GM21447 (cell line): Measurements from ENCODE around the gene REC114.
"Not testable (repeated sequence)": the region's sequence is repeated elsewhere in the genome, so short reads cannot be mapped to it uniquely, and the experiment has no call there.

Source experiments
- ATAC-seq: cut with Tn5 transposase; IDR thresholded peaks from one replicate; pipeline ENCODE4 v1.9.1; 2021; ENCODE audit not compliant: unreplicated experiment

REC114 gene

DNA sequence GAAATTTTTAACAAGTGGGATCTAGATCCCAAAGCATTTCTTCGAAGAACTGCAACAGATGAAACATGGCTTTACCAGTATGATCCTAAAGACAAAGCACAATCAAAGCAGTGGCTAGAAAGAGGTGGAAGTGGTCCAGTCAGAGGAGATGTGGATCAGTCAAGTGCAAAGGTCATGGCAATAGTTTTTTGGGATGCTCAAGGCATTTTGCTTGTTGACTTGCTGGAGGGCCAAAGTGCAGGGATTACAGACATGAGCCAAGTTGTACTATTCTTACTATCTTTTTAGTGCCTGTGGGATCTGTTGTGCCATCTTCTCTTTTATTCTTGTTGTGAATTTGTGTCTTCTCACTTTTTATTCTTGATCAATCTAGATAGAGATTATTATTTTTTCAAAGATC is 82.0 kb downstream of the REC114 start:
- no peak for ATAC-seq

DNA sequence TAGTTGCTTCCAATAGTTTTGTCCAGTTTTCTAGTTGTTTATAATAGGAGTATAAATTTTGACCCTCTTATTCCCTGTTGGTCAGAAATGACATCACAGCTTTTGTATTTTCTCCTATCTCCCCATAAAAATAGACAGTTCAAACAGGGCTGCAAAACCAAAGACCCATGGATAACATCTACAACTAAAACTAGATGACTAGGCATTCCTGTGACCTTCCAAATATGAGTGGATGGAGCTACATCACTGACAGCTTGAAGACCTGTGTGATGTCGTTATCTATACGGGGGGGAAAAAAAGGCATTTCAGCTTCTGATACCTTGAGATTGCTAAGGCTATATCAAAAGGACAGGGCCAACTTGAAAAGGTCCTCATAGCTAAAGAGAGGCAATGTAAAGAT is 84.6 kb downstream of the REC114 start:
- no peak for ATAC-seq

DNA sequence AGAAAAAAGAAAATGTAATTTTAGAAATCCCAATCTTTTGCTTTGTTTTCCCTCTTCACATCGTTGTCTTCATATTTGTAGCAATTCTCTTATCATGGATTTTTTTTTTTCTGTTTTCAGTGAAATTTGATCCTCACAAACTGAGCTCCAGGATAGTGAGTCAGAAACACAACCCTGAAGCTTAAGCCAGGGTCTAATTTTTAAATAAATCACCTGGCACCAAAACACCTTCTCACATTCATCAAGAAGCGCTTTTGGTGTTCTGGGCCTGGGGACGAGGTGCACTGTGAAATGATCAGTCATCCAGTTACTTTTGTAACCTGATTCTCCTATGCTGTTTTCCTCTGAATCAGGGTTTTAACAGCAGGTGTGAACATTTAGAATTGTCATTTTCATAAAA is 87.7 kb downstream of the REC114 start:
- no peak for ATAC-seq

DNA sequence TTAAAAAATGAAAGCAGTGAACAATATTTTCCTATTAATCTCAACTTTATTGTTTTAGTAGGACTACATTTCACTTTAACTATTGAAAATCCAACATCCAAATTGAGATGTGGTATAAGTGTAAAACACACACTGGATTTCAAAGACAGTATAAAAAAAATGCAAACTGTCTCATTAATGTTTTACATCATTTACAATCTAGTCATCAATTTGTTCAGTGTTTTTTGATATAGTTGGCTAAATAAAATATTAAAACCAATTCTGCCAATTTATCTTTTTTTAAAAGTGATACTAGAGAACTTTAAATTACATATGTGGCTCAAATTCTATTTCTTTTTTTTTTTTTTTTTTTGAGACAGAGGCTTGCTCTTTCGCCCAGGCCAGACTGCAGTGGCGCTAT is 95.2 kb downstream of the REC114 start:
- ATAC-seq: no peak

DNA sequence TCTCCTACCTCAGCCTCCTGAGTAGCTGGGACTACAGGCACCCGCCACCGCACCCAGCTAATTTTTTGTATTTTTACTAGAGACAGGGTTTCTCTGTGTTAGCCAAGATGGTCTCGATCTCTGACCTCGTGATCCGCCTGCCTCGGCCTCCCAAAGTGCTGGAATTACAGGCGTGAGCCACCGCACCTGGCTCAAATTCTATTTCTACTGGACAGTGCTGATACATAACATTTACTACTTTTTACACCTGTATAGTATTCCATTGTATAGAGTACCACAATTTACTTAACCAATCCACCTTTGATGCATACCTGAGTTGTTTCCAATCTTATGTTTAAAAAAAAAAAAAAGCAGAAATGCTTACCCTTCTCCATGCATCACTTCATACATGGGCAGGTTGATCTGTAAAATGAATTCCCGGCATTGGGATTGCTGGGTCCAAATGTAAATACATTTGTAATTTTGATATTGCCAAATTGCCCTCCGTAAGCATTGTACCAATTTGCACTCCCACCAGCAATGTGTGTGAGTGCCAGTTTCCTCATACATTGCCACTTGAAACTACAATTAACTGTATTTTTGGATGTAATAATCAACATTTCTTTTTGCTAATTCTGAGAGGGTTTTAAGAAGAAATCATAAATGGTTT is 95.7 kb downstream of the REC114 start:
- no peak for ATAC-seq

DNA sequence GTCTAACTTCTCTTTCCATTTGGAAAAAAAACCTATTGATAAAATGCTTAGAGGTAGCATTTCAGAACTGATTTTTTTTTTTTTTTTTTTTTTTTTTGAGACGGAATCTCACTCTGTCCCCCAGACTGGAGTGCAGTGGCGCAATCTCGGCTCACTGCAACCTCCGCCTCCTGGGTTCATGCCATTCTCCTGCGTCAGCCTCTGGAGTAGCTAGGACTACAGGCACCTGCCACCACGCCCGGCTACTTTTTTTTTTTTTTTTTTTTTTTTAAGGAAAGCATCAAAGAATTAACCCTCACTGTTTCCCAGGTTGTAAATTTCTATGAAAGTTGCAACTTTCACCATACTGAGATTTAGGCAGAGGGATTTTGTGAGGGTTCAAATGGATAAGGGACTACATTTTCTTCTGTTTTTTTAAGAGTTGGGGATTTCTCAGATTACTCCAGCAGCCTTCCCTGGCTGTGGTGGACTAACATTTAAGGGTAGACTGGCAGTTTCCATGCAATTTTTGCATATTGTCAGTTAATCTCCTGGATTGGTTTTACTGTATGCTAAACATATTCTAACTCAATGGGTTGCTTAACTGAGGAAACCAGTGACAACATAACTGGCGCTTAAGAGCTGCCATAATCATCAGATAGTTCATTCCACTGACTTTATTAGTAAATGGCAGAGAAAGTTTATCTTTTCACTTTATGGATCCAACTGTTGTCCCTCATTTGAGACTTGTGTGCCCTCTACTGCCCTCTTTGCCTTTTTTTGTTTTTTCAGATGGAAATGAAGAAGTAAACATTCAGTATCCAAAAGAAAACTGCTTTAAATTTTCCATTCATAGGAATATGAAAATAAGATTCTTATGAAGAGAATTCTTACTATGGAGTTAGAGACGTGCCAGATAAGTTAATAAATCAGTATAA is 96.5 kb downstream of the REC114 start:
- no peak for ATAC-seq

DNA sequence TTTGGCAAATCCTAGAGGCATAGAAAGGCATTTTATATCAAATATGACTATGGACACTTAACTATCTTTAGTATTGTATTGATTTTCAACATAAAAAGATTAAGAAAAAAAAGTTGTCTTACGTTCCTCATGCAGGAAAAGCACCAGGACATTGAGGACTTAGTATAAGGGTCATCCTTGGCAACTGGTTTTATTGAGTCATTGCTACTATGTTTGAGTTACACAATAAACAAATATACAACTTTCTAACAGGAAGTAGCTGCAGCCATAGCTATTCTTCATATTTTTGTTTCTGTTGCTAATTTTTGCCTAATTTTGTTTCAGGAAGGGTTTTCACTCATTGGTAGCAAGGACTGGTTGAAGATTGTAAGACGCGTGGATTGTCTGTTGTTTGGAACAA is 97.2 kb downstream of the REC114 start:
- ATAC-seq: no peak

DNA sequence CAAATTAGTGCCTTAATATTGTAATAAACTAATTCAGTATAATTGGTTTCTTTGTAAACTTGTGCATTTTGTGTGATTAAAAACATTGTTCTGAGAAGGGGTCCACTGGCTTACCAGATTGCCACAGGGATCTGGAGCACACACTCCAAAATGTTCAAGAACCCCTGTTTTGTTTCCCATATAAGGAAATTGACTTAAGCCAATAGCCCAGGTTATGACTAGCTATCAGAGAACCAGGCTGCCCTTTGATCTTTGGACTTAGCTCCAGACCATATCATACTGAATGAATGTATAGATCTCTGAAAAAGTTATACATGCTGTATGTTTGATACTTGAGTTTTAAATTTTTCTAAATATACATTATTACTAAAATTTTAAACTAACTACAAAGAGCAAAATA is 98.5 kb downstream of the REC114 start:
- ATAC-seq: no peak

DNA sequence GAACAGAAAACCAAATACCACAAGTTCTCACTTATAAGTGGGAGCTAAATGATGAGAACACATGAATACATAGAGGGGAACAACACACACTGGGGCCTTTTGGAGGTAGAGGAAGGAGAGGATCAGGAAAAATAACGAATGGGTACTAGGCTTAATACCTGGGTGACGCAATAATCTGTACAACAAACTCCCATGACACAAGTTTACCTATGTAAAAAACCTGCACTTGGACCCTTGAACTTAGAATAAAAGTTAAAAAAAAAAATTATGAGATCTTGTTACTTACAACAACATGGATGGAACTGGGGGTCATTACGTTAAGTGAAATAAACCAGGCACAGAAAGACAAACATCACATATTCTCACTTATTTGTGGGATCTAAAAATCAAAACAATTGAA is 106.0 kb downstream of the REC114 start:
- ATAC-seq: not testable (repeated sequence)

DNA sequence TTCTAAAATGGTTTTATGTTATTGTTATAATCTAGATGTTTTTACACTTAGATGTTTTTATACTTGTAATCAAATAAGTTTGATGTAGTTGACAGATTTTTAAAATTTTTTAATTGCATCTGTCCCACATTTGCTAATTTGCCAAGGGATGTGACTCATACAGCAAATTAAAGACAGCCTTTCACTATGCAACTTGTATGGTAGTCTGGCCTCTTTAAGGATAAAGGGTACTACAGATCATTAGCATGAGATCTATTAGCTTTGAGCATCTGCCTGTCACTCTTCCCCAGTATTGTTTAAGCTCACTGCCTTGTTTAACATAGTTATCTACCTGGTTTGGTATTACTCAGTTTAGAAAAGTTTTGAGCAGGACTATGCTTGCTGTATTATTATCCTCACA is 107.2 kb downstream of the REC114 start:
- ATAC-seq: no peak

DNA sequence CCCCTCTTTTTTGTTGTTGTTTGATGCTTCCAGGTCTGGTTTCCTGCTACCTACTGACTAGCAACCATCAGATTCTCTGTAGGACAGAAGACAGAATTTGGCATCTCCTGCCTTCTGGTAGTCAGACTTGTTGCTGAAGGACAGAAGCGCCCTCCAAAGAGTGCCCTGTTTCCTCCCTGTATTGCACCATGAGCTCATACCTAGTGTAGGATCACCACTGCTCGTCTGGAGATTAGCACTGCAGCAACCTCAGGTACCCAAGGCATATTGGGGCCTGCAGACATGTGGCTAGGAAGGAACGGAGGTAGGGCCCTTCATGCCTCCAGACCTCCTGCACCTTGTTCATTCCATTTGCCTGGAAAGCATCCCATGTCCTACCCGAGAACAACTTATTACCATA is 112.1 kb downstream of the REC114 start:
- ATAC-seq: no peak

DNA sequence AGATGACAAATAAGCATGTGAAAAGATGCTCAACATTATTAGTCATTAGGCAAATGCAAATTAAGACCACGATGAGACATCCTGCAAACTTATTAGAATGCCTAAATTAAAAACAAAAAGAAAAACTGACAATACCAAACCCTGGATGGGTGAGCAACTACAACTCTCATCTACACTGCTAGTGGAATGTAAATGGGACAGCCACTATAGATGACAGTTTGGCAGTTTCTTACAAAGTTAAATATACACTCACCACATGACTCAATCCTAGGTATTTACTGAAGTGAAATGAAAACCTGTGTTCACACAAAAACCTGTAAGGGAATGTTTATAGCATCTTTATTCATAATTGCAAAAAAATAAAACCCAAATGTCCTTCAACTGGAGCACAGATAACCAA is 115.6 kb downstream of the REC114 start:
- ATAC-seq: no peak

DNA sequence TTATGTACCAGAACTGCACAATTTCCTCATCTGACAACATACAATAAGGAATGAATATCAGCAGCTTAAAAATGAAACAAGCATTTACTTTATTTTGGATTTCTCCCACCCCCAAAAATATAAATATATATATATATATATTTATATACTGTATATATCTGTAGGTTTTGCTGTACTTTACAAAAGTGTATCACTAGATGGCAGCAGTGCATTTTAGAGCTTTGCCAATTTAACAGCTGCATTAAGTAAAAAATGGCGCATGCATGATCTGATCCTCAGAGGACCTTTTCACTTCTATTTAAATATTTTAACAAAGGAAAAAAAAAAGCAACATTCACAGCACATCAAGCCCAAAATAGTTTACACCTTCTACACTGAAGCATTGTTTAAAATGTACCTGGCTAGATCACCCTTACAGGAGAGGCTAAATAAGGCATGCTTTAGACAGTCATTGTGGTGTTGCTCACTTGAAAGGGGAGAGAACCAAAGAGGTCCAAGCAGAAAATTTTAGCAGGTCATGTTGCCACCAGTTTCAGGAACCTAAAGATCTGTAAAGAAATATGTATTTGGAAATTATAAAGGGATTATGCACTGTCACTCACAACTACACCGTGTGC is 117.6 kb downstream of the REC114 start:
- no peak for ATAC-seq

DNA sequence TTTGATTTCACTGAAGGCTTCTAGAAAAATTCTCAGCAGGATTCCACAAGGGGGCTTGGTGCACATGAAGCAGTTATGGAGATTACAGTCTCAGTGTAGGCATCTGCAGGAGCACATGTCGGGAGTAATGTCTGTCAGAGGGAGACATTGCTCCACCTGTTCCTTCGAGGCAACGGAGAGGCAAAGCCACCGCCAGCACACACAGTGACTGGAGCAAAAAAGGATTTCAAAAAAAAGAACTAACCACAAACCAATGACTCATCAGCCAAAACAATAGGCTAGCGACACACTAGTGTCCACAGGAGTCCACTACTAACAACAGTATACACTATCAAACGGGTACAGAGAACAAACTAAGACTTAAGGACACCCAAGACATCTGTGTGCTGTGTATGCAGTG is 121.3 kb downstream of the REC114 start:
- no peak for ATAC-seq

DNA sequence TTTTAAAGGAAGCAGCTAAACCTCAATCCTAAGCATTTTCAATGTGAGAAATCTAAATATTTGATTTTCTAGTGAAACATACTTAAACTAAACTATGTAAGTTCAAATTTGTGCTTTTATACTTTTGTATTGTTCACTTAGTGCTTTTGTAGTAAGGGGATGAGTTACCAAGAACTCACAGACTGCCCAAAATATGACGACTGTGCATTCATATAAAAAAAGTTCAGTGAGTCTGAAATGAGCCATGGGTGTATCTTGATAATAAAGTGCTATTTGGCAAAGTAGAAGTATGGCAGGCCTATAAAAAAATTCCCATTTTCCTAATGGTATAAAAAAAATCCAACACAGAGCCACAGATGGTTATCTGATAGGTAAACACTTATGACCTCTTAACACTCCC is 124.1 kb downstream of the REC114 start:
- ATAC-seq: no peak

DNA sequence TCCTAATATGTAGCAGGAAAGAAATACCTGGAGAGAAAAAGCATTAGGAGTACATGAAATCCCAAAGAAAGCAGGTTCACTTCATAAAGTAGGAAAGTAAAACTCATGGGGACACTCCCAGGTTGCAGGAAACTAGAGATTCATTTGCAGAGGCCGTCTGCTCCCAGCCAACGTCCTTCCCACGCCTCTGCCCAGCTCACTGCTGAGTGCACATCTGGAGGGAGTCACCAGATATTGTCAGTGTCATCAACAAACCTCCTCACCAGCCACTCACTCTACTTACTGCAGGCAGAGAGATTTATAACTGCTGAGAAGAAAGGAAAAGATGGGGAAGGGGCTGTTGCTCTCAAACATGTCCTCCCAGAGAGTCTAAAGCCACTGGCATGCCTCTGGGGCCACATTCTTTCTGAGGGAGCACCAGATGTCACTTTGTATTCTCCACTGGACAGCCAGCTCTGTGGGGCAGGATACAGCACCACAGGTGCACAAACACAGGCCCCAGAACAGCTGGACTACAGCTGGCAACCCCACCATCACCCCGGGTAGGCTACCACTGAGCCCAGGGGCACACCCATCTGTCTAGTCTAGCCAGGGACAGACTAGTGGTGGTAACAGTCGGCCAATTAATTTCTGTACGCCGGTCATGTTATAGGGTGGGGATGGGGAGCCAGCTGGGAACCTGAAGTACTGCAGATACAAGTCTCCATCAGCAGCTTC is 125.8 kb downstream of the REC114 start:
- ATAC-seq: no peak

DNA sequence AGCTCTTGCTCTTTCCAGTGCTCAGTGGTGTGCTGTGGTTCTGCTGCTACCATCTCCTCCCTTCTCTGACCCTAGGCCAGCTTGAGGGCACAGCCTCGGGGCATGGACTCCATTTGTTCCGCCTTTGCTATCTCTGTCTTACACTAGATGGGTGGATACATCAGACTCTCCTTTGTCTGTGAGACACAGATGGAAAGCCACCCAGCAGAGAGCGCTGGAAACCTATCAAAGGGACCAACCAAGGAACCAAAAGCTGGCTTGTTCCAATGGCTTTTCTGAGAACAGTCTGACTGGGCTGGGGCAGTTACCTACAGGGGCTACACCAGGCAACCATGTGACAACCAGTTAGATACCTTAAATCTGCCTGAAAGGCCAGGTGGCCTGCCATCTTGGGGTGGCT is 126.4 kb downstream of the REC114 start:
- ATAC-seq: no peak

DNA sequence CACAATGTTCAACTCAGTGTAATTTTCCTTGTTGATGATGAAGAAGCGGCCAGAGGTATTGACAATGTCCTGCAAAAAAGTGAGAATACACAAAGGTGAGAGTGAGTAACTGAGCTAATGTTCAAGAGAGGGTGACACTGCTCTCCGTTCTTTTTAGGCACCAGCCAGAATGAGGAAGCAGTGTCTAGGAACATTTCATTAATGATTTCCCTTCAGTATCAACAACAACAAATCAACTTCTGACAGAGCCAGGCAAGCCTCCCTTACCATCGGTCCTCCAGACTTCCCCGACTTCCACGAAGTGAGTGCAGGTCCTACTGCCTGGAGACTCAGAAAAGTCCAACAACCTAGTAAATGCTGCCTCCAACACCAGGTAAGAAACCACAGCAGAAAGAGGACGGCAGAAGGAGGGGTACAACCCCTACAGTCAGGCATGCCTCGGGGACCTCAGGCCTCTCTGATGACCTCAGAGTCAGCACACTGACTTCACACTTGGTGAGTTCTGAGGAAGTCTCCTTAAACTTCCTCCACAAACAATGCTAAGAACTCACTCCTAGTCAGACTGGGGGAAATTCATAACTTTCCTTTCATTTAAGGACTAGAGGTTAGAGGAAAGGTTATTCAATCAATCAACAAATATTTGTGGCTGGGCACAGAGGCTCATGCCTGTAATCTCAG is 127.5 kb downstream of the REC114 start:
- ATAC-seq: no peak

DNA sequence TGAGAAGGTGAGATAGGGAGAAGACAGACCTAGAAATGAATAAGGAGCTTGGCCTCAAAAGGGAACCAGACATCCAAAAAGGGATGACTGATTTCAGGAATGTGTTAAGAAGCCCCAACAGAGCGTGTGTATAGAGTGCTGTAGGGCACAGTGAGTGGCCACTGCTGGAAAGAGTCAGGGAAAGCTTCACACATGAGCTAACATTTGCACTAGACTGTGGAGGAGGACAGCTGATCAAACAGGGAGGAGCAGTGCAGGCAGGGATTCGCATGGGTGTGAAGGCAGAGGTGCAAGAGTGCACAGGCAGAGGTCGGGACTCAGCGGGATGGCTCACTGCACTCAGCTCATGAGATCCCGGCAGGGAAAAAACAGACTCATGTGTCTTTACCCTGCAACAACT is 128.4 kb downstream of the REC114 start:
- no peak for ATAC-seq

DNA sequence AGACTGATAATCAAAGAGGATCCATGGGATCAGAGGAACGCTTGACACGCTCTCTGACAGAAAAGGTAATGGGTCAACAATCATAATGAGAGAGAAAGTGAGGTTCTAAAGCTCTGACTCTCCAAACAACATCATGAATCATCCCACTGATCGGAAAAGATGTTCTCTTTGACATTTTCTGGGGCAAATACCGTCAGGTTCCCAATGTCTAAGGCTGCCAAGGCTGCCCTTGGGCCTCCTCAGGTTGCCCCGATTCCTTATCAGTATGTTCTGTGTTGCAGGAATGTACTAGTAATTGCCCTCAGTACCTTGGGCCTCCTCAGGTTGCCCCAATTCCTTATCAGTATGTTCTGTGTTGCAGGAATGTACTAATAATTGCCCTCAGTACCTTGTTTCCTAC is 129.3 kb downstream of the REC114 start:
- ATAC-seq: no peak

DNA sequence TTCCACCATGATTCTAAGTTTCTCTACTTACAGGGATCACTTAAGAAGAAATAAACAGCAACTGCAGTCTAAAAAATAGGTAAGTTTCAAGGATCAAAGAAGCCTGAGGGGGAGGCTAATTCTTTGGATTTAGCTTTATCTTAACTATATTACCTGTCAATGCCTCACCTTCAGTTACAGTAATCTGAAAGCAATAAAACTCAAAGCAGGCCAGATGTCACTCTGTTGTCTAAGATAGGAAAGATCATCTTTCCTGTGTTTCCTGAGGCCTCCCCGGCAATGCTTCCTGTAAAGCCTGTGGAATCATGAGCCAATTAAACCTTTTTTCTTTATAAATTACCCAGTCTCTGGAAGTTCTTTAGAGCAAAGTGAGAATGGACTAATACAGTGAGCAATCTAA is 130.1 kb downstream of the REC114 start:
- ATAC-seq: no peak
